Superior temporal gyrus (tissue), 1 donor: ENCODE results near the gene SORBS1.

Experiments
- DNase-seq: peaks from one replicate; pipeline ENCODE4 v3.0.0-alpha.2; 2016; ENCODE audit errors: extremely low spot score

Gene SORBS1

GRCh38 chr10:95268438-95268837 lies 292.7 kb downstream of the SORBS1 start:
- no peak for DNase-seq

- no peak for DNase-seq
Observed at GRCh38 chr10:95267251-95267650, 293.9 kb downstream of the SORBS1 start.

- DNase-seq: no peak
Observed at GRCh38 chr10:95266674-95267095, 294.5 kb downstream of the SORBS1 start.

GRCh38 chr10:95265572-95265971 lies 295.6 kb downstream of the SORBS1 start:
- DNase-seq: no peak

GRCh38 chr10:95264227-95265051 lies 296.7 kb downstream of the SORBS1 start:
- DNase-seq: no peak

- no peak for DNase-seq
Observed at GRCh38 chr10:95263864-95264226, 297.3 kb downstream of the SORBS1 start.

GRCh38 chr10:95262763-95263518 lies 298.2 kb downstream of the SORBS1 start:
- no peak for DNase-seq

- no peak for DNase-seq
Observed at GRCh38 chr10:95261926-95262325, 299.2 kb downstream of the SORBS1 start.
